ENCODE results near the gene ZC3H12C.

DNA sequence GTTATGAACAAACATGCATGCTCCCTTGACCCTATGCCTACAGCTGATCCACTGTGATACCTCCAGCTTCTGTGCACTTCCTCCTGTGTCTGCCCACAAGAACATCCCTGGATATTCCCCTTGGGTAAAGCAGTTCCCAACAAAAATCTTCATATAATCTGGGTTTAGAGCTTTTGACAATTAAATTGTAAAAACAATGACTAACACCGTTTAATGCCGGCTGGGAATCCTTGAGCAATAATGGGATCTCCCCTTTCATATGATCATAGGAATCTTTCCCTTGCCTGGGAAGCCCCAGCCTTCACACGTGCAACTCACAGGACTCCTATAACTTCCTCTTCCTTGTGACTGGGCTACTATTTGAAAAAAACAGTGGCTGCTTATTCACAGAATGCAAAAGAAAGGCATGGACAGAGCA, 6.3 kb upstream of the ZC3H12C start:
- TF ChIP-seq, protein P1, sequence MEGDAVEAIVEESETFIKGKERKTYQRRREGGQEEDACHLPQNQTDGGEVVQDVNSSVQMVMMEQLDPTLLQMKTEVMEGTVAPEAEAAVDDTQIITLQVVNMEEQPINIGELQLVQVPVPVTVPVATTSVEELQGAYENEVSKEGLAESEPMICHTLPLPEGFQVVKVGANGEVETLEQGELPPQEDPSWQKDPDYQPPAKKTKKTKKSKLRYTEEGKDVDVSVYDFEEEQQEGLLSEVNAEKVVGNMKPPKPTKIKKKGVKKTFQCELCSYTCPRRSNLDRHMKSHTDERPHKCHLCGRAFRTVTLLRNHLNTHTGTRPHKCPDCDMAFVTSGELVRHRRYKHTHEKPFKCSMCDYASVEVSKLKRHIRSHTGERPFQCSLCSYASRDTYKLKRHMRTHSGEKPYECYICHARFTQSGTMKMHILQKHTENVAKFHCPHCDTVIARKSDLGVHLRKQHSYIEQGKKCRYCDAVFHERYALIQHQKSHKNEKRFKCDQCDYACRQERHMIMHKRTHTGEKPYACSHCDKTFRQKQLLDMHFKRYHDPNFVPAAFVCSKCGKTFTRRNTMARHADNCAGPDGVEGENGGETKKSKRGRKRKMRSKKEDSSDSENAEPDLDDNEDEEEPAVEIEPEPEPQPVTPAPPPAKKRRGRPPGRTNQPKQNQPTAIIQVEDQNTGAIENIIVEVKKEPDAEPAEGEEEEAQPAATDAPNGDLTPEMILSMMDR (IDR thresholded peaks at IDR 0.05), result no peak
- no peak for TF ChIP-seq POLR2A (IDR thresholded peaks at IDR 0.05)
- no peak for TF ChIP-seq POLR2AphosphoS5 (IDR thresholded peaks at IDR 0.05)
